ENCODE data around the gene IL17RE. TPM values are rescaled to one million over a fixed set of nuclear protein-coding genes. Genes with fewer than 3 reads are reported as not detected.
A peak's percentile ranks its signal among the peaks of the same experiment; 100 is the strongest.

IL17RE gene
- total RNA-seq, 1 experiment from 2014 or later = 30.6 TPM

DNA sequence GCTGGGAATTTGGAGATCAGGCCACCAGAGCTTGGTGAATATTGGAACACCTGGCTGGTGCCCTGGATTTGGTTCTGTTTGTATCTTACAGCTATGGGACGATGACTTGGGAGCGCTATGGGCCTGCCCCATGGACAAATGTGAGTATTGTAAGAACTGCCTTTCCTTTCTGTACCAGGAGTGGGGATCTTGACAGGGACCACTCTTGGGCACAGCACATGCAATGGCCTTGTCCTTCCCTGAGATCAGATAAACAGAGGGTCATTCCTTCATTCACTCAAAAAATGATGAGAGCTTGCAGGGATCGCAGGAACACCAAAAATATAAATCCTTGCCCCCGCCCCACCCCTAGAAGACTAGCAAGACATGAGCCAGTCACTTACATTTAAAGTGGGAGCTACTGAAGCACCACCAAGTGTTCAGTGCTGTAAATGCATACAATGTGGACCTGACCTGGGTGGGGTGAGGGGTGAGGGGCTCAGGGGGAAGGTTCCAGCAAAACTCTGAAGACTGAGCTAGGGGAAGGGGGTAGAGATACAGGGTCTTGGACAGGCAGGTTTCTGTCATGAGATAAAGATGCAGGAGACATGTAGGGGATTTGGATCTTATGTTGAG, 28.3 kb downstream of the IL17RE start:
- no peak overlapping the region for H3K4me3 Mint-ChIP-seq (ENCODE audit: low read depth, unreplicated experiment)
- H3K9me3 Mint-ChIP-seq (ENCODE audit: low read depth, unreplicated experiment) = no peaks in the 10 kb centered on the region
- no peaks in the 10 kb centered on the region for H3K27me3 Mint-ChIP-seq (ENCODE audit: unreplicated experiment)
- peaks cover 14% of the 10 kb centered on the region for H3K4me1 Mint-ChIP-seq (ENCODE audit: low read depth, unreplicated experiment)
- peaks cover 36% of the 10 kb centered on the region for H3K36me3 Mint-ChIP-seq (ENCODE audit: insufficient read depth, unreplicated experiment)
- TF ChIP-seq, protein P1, sequence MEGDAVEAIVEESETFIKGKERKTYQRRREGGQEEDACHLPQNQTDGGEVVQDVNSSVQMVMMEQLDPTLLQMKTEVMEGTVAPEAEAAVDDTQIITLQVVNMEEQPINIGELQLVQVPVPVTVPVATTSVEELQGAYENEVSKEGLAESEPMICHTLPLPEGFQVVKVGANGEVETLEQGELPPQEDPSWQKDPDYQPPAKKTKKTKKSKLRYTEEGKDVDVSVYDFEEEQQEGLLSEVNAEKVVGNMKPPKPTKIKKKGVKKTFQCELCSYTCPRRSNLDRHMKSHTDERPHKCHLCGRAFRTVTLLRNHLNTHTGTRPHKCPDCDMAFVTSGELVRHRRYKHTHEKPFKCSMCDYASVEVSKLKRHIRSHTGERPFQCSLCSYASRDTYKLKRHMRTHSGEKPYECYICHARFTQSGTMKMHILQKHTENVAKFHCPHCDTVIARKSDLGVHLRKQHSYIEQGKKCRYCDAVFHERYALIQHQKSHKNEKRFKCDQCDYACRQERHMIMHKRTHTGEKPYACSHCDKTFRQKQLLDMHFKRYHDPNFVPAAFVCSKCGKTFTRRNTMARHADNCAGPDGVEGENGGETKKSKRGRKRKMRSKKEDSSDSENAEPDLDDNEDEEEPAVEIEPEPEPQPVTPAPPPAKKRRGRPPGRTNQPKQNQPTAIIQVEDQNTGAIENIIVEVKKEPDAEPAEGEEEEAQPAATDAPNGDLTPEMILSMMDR (IDR thresholded peaks at IDR 0.05; ENCODE audit: unreplicated experiment) = no peak
- BruUV-seq (replicated peaks) = no TSS peak
- no peak overlapping the region for H3K27ac Mint-ChIP-seq (ENCODE audit: unreplicated experiment)
- CTCF ChIA-PET = interaction anchor here (0.6 kb wide), 1 partner anchor 33 kb away, joined by 4 read pairs; no protein-coding TSS in a partner anchor
- no peak for DNase-seq
- intact Hi-C loops (cut with micrococcal nuclease; ENCODE audit: unreplicated experiment) = loop anchor here (5.0 kb wide), 1 partner anchor 84 kb away; no protein-coding TSS in a partner anchor

DNA sequence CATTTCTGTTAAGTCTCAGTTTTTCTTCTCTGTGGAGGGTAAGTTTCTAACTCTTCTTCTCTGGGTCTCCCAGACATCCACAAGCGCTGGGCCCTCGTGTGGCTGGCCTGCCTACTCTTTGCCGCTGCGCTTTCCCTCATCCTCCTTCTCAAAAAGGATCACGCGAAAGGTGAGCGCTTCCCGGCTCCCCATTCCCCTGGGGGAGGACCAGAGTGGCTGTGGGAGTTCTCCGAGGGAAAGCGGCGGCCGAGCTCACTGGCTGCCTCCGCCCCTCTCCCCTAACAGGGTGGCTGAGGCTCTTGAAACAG, 29.8 kb downstream of the IL17RE start:
- DNase-seq = no peak
- intact Hi-C loops (cut with micrococcal nuclease; ENCODE audit: unreplicated experiment) = loop anchor here (2.0 to 5.0 kb wide), 2 partner anchors 34 to 85 kb away; no protein-coding TSS in a partner anchor
- no peaks in the 10 kb centered on the region for H3K27me3 Mint-ChIP-seq (ENCODE audit: unreplicated experiment)
- H3K9me3 Mint-ChIP-seq (ENCODE audit: low read depth, unreplicated experiment) = no peaks in the 10 kb centered on the region
- H3K4me1 Mint-ChIP-seq (ENCODE audit: low read depth, unreplicated experiment) = peaks cover 15% of the 10 kb centered on the region
- peak overlapping the region; percentile 95 for H3K27ac Mint-ChIP-seq (ENCODE audit: unreplicated experiment)
- peak overlapping the region; percentile 93 for H3K4me3 Mint-ChIP-seq (ENCODE audit: low read depth, unreplicated experiment)
- peaks cover 36% of the 10 kb centered on the region for H3K36me3 Mint-ChIP-seq (ENCODE audit: insufficient read depth, unreplicated experiment)
- BruUV-seq (replicated peaks) = no TSS peak
- TF ChIP-seq, protein P1 (IDR thresholded peaks at IDR 0.05; ENCODE audit: unreplicated experiment) = no peak
- CTCF ChIA-PET = interaction anchor here (0.6 to 1.9 kb wide), 10 partner anchors 9 to 1134 kb away, joined by 3 to 20 read pairs (median 3); partner anchors contain the start of gene IL17RC

- DNase-seq = peak; percentile 84
- Mint-ChIP-seq H3K27me3 (ENCODE audit: unreplicated experiment) (no peaks in the 10 kb centered on the region), H3K36me3 (ENCODE audit: insufficient read depth, unreplicated experiment) (peaks cover 36% of the 10 kb centered on the region), H3K9me3 (ENCODE audit: low read depth, unreplicated experiment) (no peaks in the 10 kb centered on the region), H3K4me3 (ENCODE audit: low read depth, unreplicated experiment) (peak overlapping the region; percentile 93), H3K27ac (ENCODE audit: unreplicated experiment) (peak overlapping the region; percentile 95), H3K4me1 (ENCODE audit: low read depth, unreplicated experiment) (peaks cover 15% of the 10 kb centered on the region)
- intact Hi-C loops (cut with micrococcal nuclease; ENCODE audit: unreplicated experiment) = loop anchor here (2.0 to 5.0 kb wide), 2 partner anchors 34 to 86 kb away; no protein-coding TSS in a partner anchor
- CTCF ChIA-PET = interaction anchor here (0.5 to 1.9 kb wide), 13 partner anchors 8 to 1135 kb away, joined by 3 to 20 read pairs (median 3); partner anchors contain the start of genes IL17RC and SEC13
- no TSS peak for BruUV-seq (replicated peaks)
- TF ChIP-seq, protein P1 (IDR thresholded peaks at IDR 0.05; ENCODE audit: unreplicated experiment) = peak; percentile 38
Measured at GRCh38 chr3:9932843-9933560, 30.4 kb downstream of the IL17RE start.

DNA sequence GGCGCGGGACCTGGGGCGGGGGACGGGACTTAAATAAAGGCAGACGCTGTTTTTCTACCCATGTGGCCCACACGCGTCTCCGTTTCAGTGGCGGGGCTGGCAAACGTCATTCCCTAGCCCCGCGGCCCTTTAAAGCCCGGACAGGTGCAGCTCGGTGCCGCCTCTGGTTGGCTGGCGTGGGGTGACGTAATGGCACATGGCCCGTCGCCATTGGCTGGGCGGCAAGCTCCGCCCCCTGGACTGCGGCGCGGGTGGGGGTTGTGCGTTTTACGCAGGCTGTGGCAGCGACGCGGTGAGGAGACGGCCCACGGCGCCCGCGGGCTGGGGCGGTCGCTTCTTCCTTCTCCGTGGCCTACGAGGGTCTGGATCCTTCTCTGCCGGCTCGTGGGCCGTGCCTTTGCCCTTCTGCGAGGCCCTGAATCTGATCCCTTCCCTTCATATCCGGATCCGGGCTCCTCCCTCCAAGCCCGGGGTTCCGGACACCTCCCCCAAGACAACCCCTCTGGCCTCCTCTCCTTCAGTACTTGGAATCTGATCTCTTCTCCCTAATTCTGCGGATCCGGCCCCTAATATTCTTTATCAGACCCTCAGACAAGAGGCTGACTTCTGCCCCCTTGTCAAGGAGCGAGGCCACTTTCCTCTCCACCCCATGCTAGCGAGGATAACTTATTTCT, 31.1 kb downstream of the IL17RE start, which contains the start of gene CRELD1:
Gene CRELD1, plus strand, starts transcription at position 274 of the 674 bp plus-strand sequence. CDS start 605 bp downstream, outside the sequence.
- Mint-ChIP-seq H3K4me3 (ENCODE audit: low read depth, unreplicated experiment) (peak within 1 kb of the TSS; percentile 93), H3K27ac (ENCODE audit: unreplicated experiment) (peak within 1 kb of the TSS; percentile 95), H3K36me3 (ENCODE audit: insufficient read depth, unreplicated experiment) (peaks cover 36% of the 10 kb centered on the region), H3K4me1 (ENCODE audit: low read depth, unreplicated experiment) (peaks cover 15% of the 10 kb centered on the region), H3K27me3 (ENCODE audit: unreplicated experiment) (no peaks in the 10 kb centered on the region), H3K9me3 (ENCODE audit: low read depth, unreplicated experiment) (no peaks in the 10 kb centered on the region)
- DNase-seq = peak; percentile 97
- TF ChIP-seq, protein P1 (IDR thresholded peaks at IDR 0.05; ENCODE audit: unreplicated experiment) = no peak
- TSS peak; percentile 69 for BruUV-seq (replicated peaks)
- intact Hi-C loops (cut with micrococcal nuclease; ENCODE audit: unreplicated experiment) = loop anchor here (2.0 to 5.0 kb wide), 2 partner anchors 35 to 86 kb away; no protein-coding TSS in a partner anchor
- CTCF ChIA-PET = interaction anchor here (0.5 to 1.9 kb wide), 4 partner anchors 13 to 71 kb away, joined by 4 to 20 read pairs (median 8); no protein-coding TSS in a partner anchor

Data from Calu3 (cell line).